SJCRH30 (cell line): ENCODE measurements around the gene GRIK1. TPM values are rescaled to one million over a fixed set of nuclear protein-coding genes. Genes with fewer than 3 reads are reported as not detected.
"Not testable (repeated sequence)": the region's sequence is repeated elsewhere in the genome, so short reads cannot be mapped to it uniquely, and the experiment has no call there.

ENCODE experiments used
- DNase-seq, 2 experiments: peaks; one replicate each; pipeline ENCODE4 v3.0.0-alpha.2; 2015 to 2020
- H3K27ac ChIP-seq: fragments of 250-450 bp; sonication (Bioruptor Pico); 2 replicates; pipeline ENCODE4 v1.5.1; 2020; ENCODE audit warnings: mild to moderate bottlenecking, moderate library complexity
- H3K27me3 ChIP-seq: fragments of 250-450 bp; sonication (Bioruptor Pico); 2 replicates; pipeline ENCODE4 v1.5.1; 2020; ENCODE audit warnings: mild to moderate bottlenecking, moderate library complexity
- H3K36me3 ChIP-seq: fragments of 250-450 bp; sonication (Bioruptor Pico); 2 replicates; pipeline ENCODE4 v1.5.1; 2020; ENCODE audit warnings: mild to moderate bottlenecking, moderate library complexity
- H3K4me1 ChIP-seq: fragments of 250-450 bp; sonication (Bioruptor Pico); 2 replicates; pipeline ENCODE4 v1.5.1; 2020; ENCODE audit warnings: mild to moderate bottlenecking, moderate library complexity
- H3K4me3 ChIP-seq: fragments of 250-450 bp; sonication (Bioruptor Pico); 2 replicates; pipeline ENCODE4 v1.5.1; 2020; ENCODE audit warnings: mild to moderate bottlenecking, moderate library complexity
- H3K9me3 ChIP-seq: fragments of 250-450 bp; sonication (Bioruptor Pico); replicated peaks from 2 replicates; pipeline ENCODE4 v1.5.1; 2020; ENCODE audit warnings: mild to moderate bottlenecking, moderate library complexity
- total RNA-seq: library from RNA; depleted of rRNA; stranded (reverse); fragments of >200 nt; shearing (Covaris generic); gene quantifications from 2 replicates; pipeline ENCODE4 v1.2.3, GENCODE V29; 2014; rRNA removed

GRIK1 gene
- total RNA-seq: not detected in 2 replicates

GRCh38 chr21:29939924-29940275 is at the start of gene GRIK1:
Gene GRIK1, minus strand, starts transcription at chr21:29939996.
- no peak within 1 kb of the TSS for H3K4me3 ChIP-seq
- H3K27me3 ChIP-seq: no peaks in the 10 kb centered on the region
- no peaks in the 10 kb centered on the region for H3K36me3 ChIP-seq
- DNase-seq: no peak
- no peaks in the 10 kb centered on the region for H3K9me3 ChIP-seq
- no peaks in the 10 kb centered on the region for H3K4me1 ChIP-seq
- no peak within 1 kb of the TSS for H3K27ac ChIP-seq

GRCh38 chr21:29987762-29988161 is 48.0 kb upstream of the GRIK1 start:
- H3K36me3 ChIP-seq: no peaks in the 10 kb centered on the region
- no peaks in the 10 kb centered on the region for H3K9me3 ChIP-seq
- H3K4me3 ChIP-seq: no peak overlapping the region
- no peak for DNase-seq
- H3K4me1 ChIP-seq: no peaks in the 10 kb centered on the region
- H3K27me3 ChIP-seq: no peaks in the 10 kb centered on the region
- no peak overlapping the region for H3K27ac ChIP-seq

GRCh38 chr21:29985866-29986265 is 46.1 kb upstream of the GRIK1 start:
- Histone ChIP-seq H3K27ac (no peak overlapping the region), H3K27me3 (no peaks in the 10 kb centered on the region), H3K4me1 (no peaks in the 10 kb centered on the region), H3K9me3 (no peaks in the 10 kb centered on the region), H3K4me3 (no peak overlapping the region), H3K36me3 (no peaks in the 10 kb centered on the region)
- no peak for DNase-seq

- Histone ChIP-seq H3K4me1 (no peaks in the 10 kb centered on the region), H3K36me3 (no peaks in the 10 kb centered on the region), H3K27me3 (no peaks in the 10 kb centered on the region), H3K9me3 (no peaks in the 10 kb centered on the region), H3K27ac (no peak overlapping the region), H3K4me3 (no peak overlapping the region)
- no peak for DNase-seq
Measured at GRCh38 chr21:29979043-29979442, 39.2 kb upstream of the GRIK1 start.

- H3K36me3 ChIP-seq: no peaks in the 10 kb centered on the region
- H3K9me3 ChIP-seq: no peaks in the 10 kb centered on the region
- H3K27me3 ChIP-seq: no peaks in the 10 kb centered on the region
- no peak for DNase-seq
- no peak overlapping the region for H3K27ac ChIP-seq
- no peaks in the 10 kb centered on the region for H3K4me1 ChIP-seq
- H3K4me3 ChIP-seq: no peak overlapping the region
Measured at GRCh38 chr21:29975776-29976175, 36.0 kb upstream of the GRIK1 start.

GRCh38 chr21:29973258-29973657 is 33.5 kb upstream of the GRIK1 start:
- H3K4me3 ChIP-seq: no peak overlapping the region
- no peak overlapping the region for H3K27ac ChIP-seq
- DNase-seq: no peak
- H3K9me3 ChIP-seq: no peaks in the 10 kb centered on the region
- H3K36me3 ChIP-seq: no peaks in the 10 kb centered on the region
- no peaks in the 10 kb centered on the region for H3K27me3 ChIP-seq
- H3K4me1 ChIP-seq: no peaks in the 10 kb centered on the region

- Histone ChIP-seq H3K4me1 (no peaks in the 10 kb centered on the region), H3K4me3 (no peak overlapping the region), H3K27me3 (no peaks in the 10 kb centered on the region), H3K9me3 (no peaks in the 10 kb centered on the region), H3K36me3 (no peaks in the 10 kb centered on the region), H3K27ac (no peak overlapping the region)
- DNase-seq: peak; percentile 30 to 31
Measured at GRCh38 chr21:29961291-29962027, 21.7 kb upstream of the GRIK1 start.

GRCh38 chr21:29958551-29958950 is 18.8 kb upstream of the GRIK1 start:
- no peak for DNase-seq
- Histone ChIP-seq H3K36me3 (no peaks in the 10 kb centered on the region), H3K9me3 (no peaks in the 10 kb centered on the region), H3K27ac (no peak overlapping the region), H3K27me3 (no peaks in the 10 kb centered on the region), H3K4me3 (no peak overlapping the region), H3K4me1 (no peaks in the 10 kb centered on the region)

GRCh38 chr21:29958035-29958434 is 18.2 kb upstream of the GRIK1 start:
- not testable (repeated sequence) for H3K36me3 ChIP-seq, H3K9me3 ChIP-seq, H3K27ac ChIP-seq, DNase-seq, H3K4me3 ChIP-seq, H3K4me1 ChIP-seq, H3K27me3 ChIP-seq

GRCh38 chr21:29953690-29954089 is 13.9 kb upstream of the GRIK1 start:
- Histone ChIP-seq H3K9me3 (no peaks in the 10 kb centered on the region), H3K4me3 (no peak overlapping the region), H3K4me1 (no peaks in the 10 kb centered on the region), H3K27ac (no peak overlapping the region), H3K36me3 (no peaks in the 10 kb centered on the region), H3K27me3 (no peaks in the 10 kb centered on the region)
- no peak for DNase-seq

GRCh38 chr21:29953072-29953471 is 13.3 kb upstream of the GRIK1 start:
- no peak overlapping the region for H3K4me3 ChIP-seq
- H3K9me3 ChIP-seq: no peaks in the 10 kb centered on the region
- no peaks in the 10 kb centered on the region for H3K27me3 ChIP-seq
- H3K27ac ChIP-seq: no peak overlapping the region
- H3K36me3 ChIP-seq: no peaks in the 10 kb centered on the region
- H3K4me1 ChIP-seq: no peaks in the 10 kb centered on the region
- no peak for DNase-seq

GRCh38 chr21:29951911-29952310 is 12.1 kb upstream of the GRIK1 start:
- Histone ChIP-seq H3K9me3 (no peaks in the 10 kb centered on the region), H3K27me3 (no peaks in the 10 kb centered on the region), H3K27ac (no peak overlapping the region), H3K4me1 (no peaks in the 10 kb centered on the region), H3K4me3 (no peak overlapping the region), H3K36me3 (no peaks in the 10 kb centered on the region)
- DNase-seq: no peak

- Histone ChIP-seq H3K36me3 (no peaks in the 10 kb centered on the region), H3K27me3 (no peaks in the 10 kb centered on the region; the same call in 1 of the 2 replicates), H3K27ac (no peak overlapping the region)
Measured at GRCh38 chr21:29949991-29950390, 10.2 kb upstream of the GRIK1 start.

GRCh38 chr21:29947119-29947518 is 7.3 kb upstream of the GRIK1 start:
- H3K27me3 ChIP-seq: no peaks in the 10 kb centered on the region; the same call in 1 of the 2 replicates
- H3K36me3 ChIP-seq: no peaks in the 10 kb centered on the region
- H3K4me3 ChIP-seq: no peak overlapping the region
- no peaks in the 10 kb centered on the region for H3K4me1 ChIP-seq
- no peak overlapping the region for H3K27ac ChIP-seq
- DNase-seq: no peak
- no peaks in the 10 kb centered on the region for H3K9me3 ChIP-seq

More at GRCh38 chr21:29949991-29950390, 10.2 kb upstream of the GRIK1 start:
- no peak for DNase-seq
- Histone ChIP-seq H3K4me3 (no peak overlapping the region), H3K9me3 (no peaks in the 10 kb centered on the region), H3K4me1 (no peaks in the 10 kb centered on the region)

GRCh38 chr21:29943885-29944284 is 4.1 kb upstream of the GRIK1 start:
- DNase-seq: peak in 1 of 2 experiments; percentile 5
- Histone ChIP-seq H3K27me3 (no peaks in the 10 kb centered on the region; the same call in 1 of the 2 replicates), H3K27ac (no peak overlapping the region), H3K9me3 (no peaks in the 10 kb centered on the region), H3K4me1 (no peaks in the 10 kb centered on the region), H3K4me3 (no peak overlapping the region), H3K36me3 (no peaks in the 10 kb centered on the region)

GRCh38 chr21:29942034-29942433 is 2.2 kb upstream of the GRIK1 start:
- H3K4me3 ChIP-seq: no peak overlapping the region
- no peaks in the 10 kb centered on the region; the same call in 1 of the 2 replicates for H3K27me3 ChIP-seq
- H3K36me3 ChIP-seq: no peaks in the 10 kb centered on the region
- DNase-seq: no peak
- H3K9me3 ChIP-seq: no peaks in the 10 kb centered on the region
- H3K27ac ChIP-seq: no peak overlapping the region
- H3K4me1 ChIP-seq: no peaks in the 10 kb centered on the region
